OCI-LY3 (cell line): Measurements from ENCODE around the gene MLPH.

Source experiments
- H2AFZ ChIP-seq: fragments of 200-600, 300-600 bp; shearing (Covaris generic); 2 replicates; pipeline ENCODE4 v1.6.0; 2014; ENCODE audit warnings: antibody characterized with exemption, low read depth, low read length
- H3K27ac ChIP-seq: fragments of 200-600, 300-600 bp; sonication (generic); 2 replicates; pipeline ENCODE4 v1.5.1; 2014; ENCODE audit warnings: mild to moderate bottlenecking, low read length, moderate library complexity, mixed read lengths
- H3K27me3 ChIP-seq: fragments of 200-600, 300-600 bp; sonication (generic); 2 replicates; pipeline ENCODE4 v1.6.1; 2014; ENCODE audit warnings: low read depth, low read length, mixed read lengths
- H3K36me3 ChIP-seq: fragments of 200-600, 300-600 bp; sonication (generic); replicated peaks from 2 replicates; pipeline ENCODE3; 2014; ENCODE audit warnings: low read depth, low read length, mixed read lengths
- H3K4me1 ChIP-seq: fragments of 300-600, 200-600 bp; sonication (generic); 2 replicates; pipeline ENCODE4 v1.6.1; 2014; ENCODE audit warnings: low read length, mixed read lengths
- H3K4me2 ChIP-seq: fragments of 200-600, 300-600 bp; sonication (generic); 2 replicates; pipeline ENCODE4 v1.6.1; 2014; ENCODE audit warnings: low read length, mixed read lengths
- H3K4me3 ChIP-seq: fragments of 300-600, 200-600 bp; sonication (generic); 2 replicates; pipeline ENCODE4 v1.5.1; 2014; ENCODE audit warnings: antibody characterized with exemption, mild to moderate bottlenecking, low read length, moderate library complexity
- H3K79me2 ChIP-seq: fragments of 300-600, 200-600 bp; shearing (Covaris generic); 2 replicates; pipeline ENCODE4 v1.6.1; 2014; ENCODE audit warnings: mild to moderate bottlenecking, low read length, mixed read lengths
- H3K9ac ChIP-seq: fragments of 300-600, 200-600 bp; shearing (Covaris generic); 2 replicates; pipeline ENCODE4 v1.6.0; 2014; ENCODE audit warnings: mild to moderate bottlenecking, low read length, moderate library complexity
- H3K9me3 ChIP-seq: fragments of 200-600, 300-600 bp; shearing (Covaris generic); 2 replicates; pipeline ENCODE4 v1.6.1; 2014; ENCODE audit warnings: low read length, mixed read lengths; ENCODE audit not compliant: insufficient read depth
- H4K20me1 ChIP-seq: fragments of 200-600, 300-600 bp; sonication (generic); 2 replicates; pipeline ENCODE4 v1.6.1; 2016; ENCODE audit warnings: low read length, mixed read lengths; ENCODE audit not compliant: insufficient read depth
- EZH2phosphoT487 ChIP-seq: fragments of 200-600 bp; shearing (Covaris generic); IDR thresholded peaks from 2 replicates; pipeline ENCODE4 v1.6.1; 2018; ENCODE audit warnings: antibody characterized with exemption, mixed run types, low read depth
- TF ChIP-seq, protein P1 (sequence below): fragments of 200-600, 300-600 bp; sonication (generic); IDR thresholded peaks from 2 replicates; pipeline ENCODE4 v1.5.1; 2014; ENCODE audit warnings: antibody characterized with exemption, low read length, low read depth

Gene MLPH

DNA sequence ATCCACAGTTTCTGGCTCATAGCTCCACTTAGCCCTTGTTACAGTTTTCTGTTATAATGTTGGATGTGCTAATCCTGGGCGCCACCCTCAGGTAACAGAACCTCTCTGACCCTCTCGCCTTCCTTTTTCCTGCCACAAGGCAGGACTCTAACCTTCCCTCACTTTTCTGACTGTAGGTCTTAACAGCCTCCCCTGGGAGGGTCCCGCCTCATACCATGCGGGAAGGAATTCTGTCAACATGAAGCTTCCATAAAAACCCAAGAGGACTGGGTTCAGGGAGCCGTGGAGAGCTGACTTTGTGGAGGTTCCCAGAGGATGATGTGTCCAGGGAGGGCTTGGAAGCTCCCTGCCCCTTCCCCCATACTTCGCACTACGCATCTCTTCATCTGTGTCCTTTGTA, 115.4 kb downstream of the MLPH start:
- TF ChIP-seq, protein P1, sequence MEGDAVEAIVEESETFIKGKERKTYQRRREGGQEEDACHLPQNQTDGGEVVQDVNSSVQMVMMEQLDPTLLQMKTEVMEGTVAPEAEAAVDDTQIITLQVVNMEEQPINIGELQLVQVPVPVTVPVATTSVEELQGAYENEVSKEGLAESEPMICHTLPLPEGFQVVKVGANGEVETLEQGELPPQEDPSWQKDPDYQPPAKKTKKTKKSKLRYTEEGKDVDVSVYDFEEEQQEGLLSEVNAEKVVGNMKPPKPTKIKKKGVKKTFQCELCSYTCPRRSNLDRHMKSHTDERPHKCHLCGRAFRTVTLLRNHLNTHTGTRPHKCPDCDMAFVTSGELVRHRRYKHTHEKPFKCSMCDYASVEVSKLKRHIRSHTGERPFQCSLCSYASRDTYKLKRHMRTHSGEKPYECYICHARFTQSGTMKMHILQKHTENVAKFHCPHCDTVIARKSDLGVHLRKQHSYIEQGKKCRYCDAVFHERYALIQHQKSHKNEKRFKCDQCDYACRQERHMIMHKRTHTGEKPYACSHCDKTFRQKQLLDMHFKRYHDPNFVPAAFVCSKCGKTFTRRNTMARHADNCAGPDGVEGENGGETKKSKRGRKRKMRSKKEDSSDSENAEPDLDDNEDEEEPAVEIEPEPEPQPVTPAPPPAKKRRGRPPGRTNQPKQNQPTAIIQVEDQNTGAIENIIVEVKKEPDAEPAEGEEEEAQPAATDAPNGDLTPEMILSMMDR = no peak
- no peak for TF ChIP-seq EZH2phosphoT487
- no peak overlapping the region for H3K4me3 ChIP-seq
- H4K20me1 ChIP-seq = no peaks in the 10 kb centered on the region
- H3K4me1 ChIP-seq = no peaks in the 10 kb centered on the region
- H3K36me3 ChIP-seq = no peaks in the 10 kb centered on the region
- H3K9ac ChIP-seq = no peak overlapping the region
- H3K27ac ChIP-seq = no peak overlapping the region
- H2AFZ ChIP-seq = no peak overlapping the region
- H3K79me2 ChIP-seq = no peaks in the 10 kb centered on the region
- H3K27me3 ChIP-seq = no peaks in the 10 kb centered on the region
- H3K4me2 ChIP-seq = no peak overlapping the region
- no peaks in the 10 kb centered on the region for H3K9me3 ChIP-seq

DNA sequence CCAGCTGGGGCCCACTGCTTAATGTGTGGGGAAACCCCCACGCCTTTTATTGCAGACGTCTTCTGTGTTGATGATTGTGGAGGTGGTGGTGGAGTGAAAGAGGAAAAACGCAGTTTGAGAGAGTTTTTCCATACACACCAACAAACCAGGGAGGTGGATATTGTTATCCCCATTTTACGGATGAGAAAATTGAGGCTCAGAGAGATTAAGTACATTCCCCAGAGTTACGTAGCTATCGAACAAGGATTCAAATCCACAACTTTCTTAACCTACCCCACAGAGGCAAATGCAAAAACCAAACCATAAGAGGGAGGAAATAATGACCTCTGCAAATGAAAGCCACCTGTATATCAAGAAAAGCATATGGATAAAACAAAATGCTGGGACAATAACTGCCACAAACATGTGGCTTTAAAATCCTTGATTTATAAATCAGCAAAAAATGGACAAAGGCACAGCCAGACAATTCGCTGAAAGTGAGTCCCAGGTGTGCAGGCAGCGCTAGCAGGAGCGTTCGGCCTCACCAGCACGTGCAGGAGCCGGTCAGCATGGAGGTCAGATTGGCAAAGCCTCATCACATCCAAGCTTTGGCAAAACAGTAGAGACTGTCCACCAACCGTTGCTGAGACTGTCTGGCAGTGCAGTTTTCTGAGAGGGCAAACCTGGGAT, 116.1 kb downstream of the MLPH start:
- Histone ChIP-seq H3K4me1 (no peaks in the 10 kb centered on the region), H3K4me2 (no peak overlapping the region)

DNA sequence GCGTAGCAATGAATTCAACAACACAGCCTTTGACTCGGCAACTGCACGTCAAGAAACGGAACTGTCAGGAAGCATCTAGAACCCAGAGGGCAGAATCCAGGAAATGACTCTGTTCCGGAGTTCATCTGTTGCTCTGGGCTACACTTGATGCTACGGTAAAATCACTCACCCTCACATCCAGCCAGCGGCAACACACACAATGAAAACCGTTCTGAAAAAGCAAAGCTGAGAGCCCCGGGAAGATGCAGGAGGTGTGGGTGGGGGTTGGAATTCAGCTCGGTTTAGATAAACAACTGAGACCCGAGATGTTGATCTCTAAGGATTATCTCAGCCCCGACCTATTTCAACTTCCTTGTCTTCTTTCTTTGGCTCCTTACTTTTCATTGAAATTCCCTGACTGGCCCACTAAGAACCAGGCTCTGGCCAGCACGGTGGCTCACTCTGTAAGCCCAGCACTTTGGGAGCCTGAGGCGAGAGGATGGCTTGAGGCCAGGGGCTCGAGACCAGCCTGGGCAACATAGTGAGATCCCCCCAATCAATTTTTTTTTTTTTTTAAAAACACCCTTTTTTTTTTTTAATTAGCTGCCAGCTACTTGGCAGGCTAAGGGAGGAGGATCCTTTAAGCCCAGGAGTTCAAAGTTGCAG, 116.8 kb downstream of the MLPH start:
- no peak overlapping the region for H2AFZ ChIP-seq
- no peaks in the 10 kb centered on the region for H3K79me2 ChIP-seq
- H3K4me3 ChIP-seq = no peak overlapping the region
- no peaks in the 10 kb centered on the region for H3K9me3 ChIP-seq
- H3K4me1 ChIP-seq = no peaks in the 10 kb centered on the region
- H3K27ac ChIP-seq = no peak overlapping the region
- no peak for TF ChIP-seq EZH2phosphoT487
- TF ChIP-seq, protein P1 = no peak
- H3K27me3 ChIP-seq = no peaks in the 10 kb centered on the region
- no peak overlapping the region for H3K9ac ChIP-seq
- no peaks in the 10 kb centered on the region for H3K36me3 ChIP-seq
- H3K4me2 ChIP-seq = no peak overlapping the region
- H4K20me1 ChIP-seq = no peaks in the 10 kb centered on the region

More for the DNA sequence above, 116.1 kb downstream of the MLPH start:
- Histone ChIP-seq H3K9me3 (no peaks in the 10 kb centered on the region), H3K27me3 (no peaks in the 10 kb centered on the region), H3K9ac (no peak overlapping the region), H4K20me1 (no peaks in the 10 kb centered on the region), H3K79me2 (no peaks in the 10 kb centered on the region), H3K4me3 (no peak overlapping the region), H3K36me3 (no peaks in the 10 kb centered on the region), H2AFZ (no peak overlapping the region), H3K27ac (no peak overlapping the region)
- TF ChIP-seq, protein P1 = no peak
- no peak for TF ChIP-seq EZH2phosphoT487

DNA sequence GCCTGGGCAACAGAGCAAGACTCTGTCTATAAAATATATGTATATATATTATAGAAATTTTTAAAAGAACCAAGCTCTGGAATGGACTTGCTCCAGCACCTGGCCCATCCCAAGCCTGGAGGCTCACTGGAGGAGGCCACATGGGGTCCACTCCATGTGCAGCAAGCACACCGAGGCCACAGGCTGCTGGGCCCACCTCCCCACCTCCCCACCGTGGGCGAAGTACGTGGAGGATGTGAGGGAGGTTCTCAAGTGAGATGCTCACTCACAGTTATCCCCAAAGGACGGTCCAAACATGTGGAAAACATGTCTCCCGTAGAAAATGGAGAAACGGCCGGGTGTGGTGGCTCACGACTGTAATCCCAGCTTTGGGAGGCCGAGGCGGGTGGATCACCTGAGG, 117.3 kb downstream of the MLPH start:
- Histone ChIP-seq H3K9me3 (no peaks in the 10 kb centered on the region), H3K4me1 (no peaks in the 10 kb centered on the region), H3K9ac (no peak overlapping the region), H3K27me3 (no peaks in the 10 kb centered on the region), H3K27ac (no peak overlapping the region), H3K4me3 (no peak overlapping the region), H3K36me3 (no peaks in the 10 kb centered on the region), H3K4me2 (no peak overlapping the region), H4K20me1 (no peaks in the 10 kb centered on the region), H2AFZ (no peak overlapping the region), H3K79me2 (no peaks in the 10 kb centered on the region)
- no peak for TF ChIP-seq EZH2phosphoT487
- TF ChIP-seq, protein P1 = no peak
